CD4-positive, CD25-positive, alpha-beta regulatory T cell (primary cell): ENCODE measurements around the gene FAM72C. TPM values are rescaled to one million over a fixed set of nuclear protein-coding genes. Genes with fewer than 3 reads are reported as not detected.
"Not testable (repeated sequence)": the region's sequence is repeated elsewhere in the genome, so short reads cannot be mapped to it uniquely, and the experiment has no call there.

Source experiments
- ATAC-seq, 2 donors: fragments of 150-1000 bp; cut with Tn5 transposase; one replicate each; pipeline ENCODE4 v1.10.0; 2021; ENCODE audit warnings: low read depth in 2 of 2, moderate number of reproducible peaks in 2 of 2, moderate library complexity in 1 of 2
- DNase-seq, 3 donors: peaks; one replicate each; pipeline versions ENCODE4 v3.0.0 to v3.0.0-alpha.2; 2012 to 2022; ENCODE audit warnings: mixed read lengths in 1 of 3
- H3K27ac ChIP-seq: one replicate; pipeline ENCODE4 v1.7.0; 2013; ENCODE audit warnings: mild to moderate bottlenecking, low read length; ENCODE audit not compliant: insufficient read depth, poor library complexity, severe bottlenecking
- H3K27me3 ChIP-seq: one replicate; pipeline ENCODE4 v1.7.0; 2013; ENCODE audit warnings: low read length; ENCODE audit not compliant: control insufficient read depth, insufficient read depth
- H3K36me3 ChIP-seq: one replicate; pipeline ENCODE4 v1.7.0; 2013; ENCODE audit warnings: mild to moderate bottlenecking, low read length, moderate library complexity; ENCODE audit not compliant: control insufficient read depth, insufficient read depth
- H3K4me1 ChIP-seq: 2 replicates; pipeline ENCODE4 v1.7.0; 2013; ENCODE audit warnings: mild to moderate bottlenecking, low read length; ENCODE audit not compliant: insufficient read depth, control insufficient read depth, poor library complexity, severe bottlenecking
- H3K4me3 ChIP-seq: one replicate; pipeline ENCODE4 v1.7.0; 2013; ENCODE audit warnings: low read depth, mild to moderate bottlenecking, low read length, moderate library complexity
- H3K9me3 ChIP-seq, 2 experiments: 1 replicate in 1 of 2; 2 replicates in 1 of 2; pipeline ENCODE4 v1.7.0; 2013; ENCODE audit warnings: low read length in 2 of 2, mild to moderate bottlenecking in 1 of 2, moderate library complexity in 1 of 2; ENCODE audit not compliant: control insufficient read depth in 2 of 2
- H3K27ac Mint-ChIP-seq, 3 donors: one replicate each; pipeline ENCODE4 v1.8.0; 2020 to 2022; ENCODE audit warnings: mild to moderate bottlenecking in 3 of 3, mixed read lengths in 3 of 3, moderate library complexity in 2 of 3
- H3K27me3 Mint-ChIP-seq: one replicate; pipeline ENCODE4 v1.8.0; 2022; ENCODE audit warnings: mild to moderate bottlenecking, mixed read lengths
- H3K36me3 Mint-ChIP-seq: one replicate; pipeline ENCODE4 v1.8.0; 2020; ENCODE audit warnings: mixed read lengths
- H3K4me1 Mint-ChIP-seq, 4 donors: one replicate each; pipeline ENCODE4 v1.8.0; 2020 to 2022; ENCODE audit warnings: mixed read lengths in 4 of 4, mild to moderate bottlenecking in 1 of 4
- H3K4me3 Mint-ChIP-seq, 4 donors: one replicate each; pipeline ENCODE4 v1.8.0; 2020 to 2022; ENCODE audit warnings: mild to moderate bottlenecking in 4 of 4, mixed read lengths in 4 of 4, moderate library complexity in 3 of 4
- H3K9me3 Mint-ChIP-seq, 7 donors: one replicate each; pipeline ENCODE4 v1.8.0; 2020 to 2022; ENCODE audit warnings: mixed read lengths in 7 of 7, mild to moderate bottlenecking in 3 of 7, moderate library complexity in 2 of 7
- polyA plus RNA-seq, 4 donors: library from polyadenylated mRNA; unstranded; fragments of 300-500 nt; fragmentation: Illumina TruSeq; gene quantifications; one replicate each; pipeline ENCODE4 v1.2.3, GENCODE V29; 2021
- total RNA-seq: library from RNA; stranded (reverse); gene quantifications from one replicate; pipeline ENCODE4 v1.2.3, GENCODE V29; 2022

Gene FAM72C
- total and polyA plus RNA-seq, 5 donors from 2014 or later: 0.10 to 0.24 (median 0.19) TPM; not detected in 1

DNA sequence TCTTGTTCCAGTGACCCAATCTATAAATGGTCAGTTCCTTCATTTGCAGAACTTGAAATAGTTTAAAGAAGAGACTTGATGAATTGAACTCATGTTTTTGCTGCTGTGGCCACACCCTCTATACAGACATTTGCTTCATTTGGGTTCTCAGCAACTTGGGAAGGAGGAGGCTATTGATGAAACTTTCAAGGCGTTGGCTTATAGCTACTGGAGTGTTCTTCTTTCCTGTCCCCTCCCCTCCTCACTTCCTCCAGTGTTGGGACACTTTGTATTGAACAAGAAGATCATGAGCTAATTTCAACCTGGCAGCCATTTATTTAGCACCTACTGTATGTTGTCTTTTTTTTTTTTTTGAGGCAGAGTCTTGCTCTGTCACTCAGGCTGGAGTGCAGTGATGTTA lies 17.9 kb upstream of the FAM72C start:
- not testable (repeated sequence) for H3K4me1 Mint-ChIP-seq, H3K27me3 ChIP-seq, H3K36me3 ChIP-seq, H3K27ac ChIP-seq, H3K9me3 Mint-ChIP-seq, H3K27me3 Mint-ChIP-seq, H3K4me3 ChIP-seq, H3K4me1 ChIP-seq, ATAC-seq, H3K27ac Mint-ChIP-seq, DNase-seq, H3K9me3 ChIP-seq, H3K36me3 Mint-ChIP-seq, H3K4me3 Mint-ChIP-seq

GRCh38 chr1:143989427-143989712 lies 17.6 kb upstream of the FAM72C start:
- H3K9me3 Mint-ChIP-seq, H3K27ac ChIP-seq, H3K36me3 ChIP-seq, H3K27ac Mint-ChIP-seq, H3K4me1 ChIP-seq, H3K4me3 ChIP-seq, H3K4me3 Mint-ChIP-seq, H3K4me1 Mint-ChIP-seq, H3K9me3 ChIP-seq, DNase-seq, ATAC-seq, H3K36me3 Mint-ChIP-seq, H3K27me3 ChIP-seq, H3K27me3 Mint-ChIP-seq: not testable (repeated sequence)

DNA sequence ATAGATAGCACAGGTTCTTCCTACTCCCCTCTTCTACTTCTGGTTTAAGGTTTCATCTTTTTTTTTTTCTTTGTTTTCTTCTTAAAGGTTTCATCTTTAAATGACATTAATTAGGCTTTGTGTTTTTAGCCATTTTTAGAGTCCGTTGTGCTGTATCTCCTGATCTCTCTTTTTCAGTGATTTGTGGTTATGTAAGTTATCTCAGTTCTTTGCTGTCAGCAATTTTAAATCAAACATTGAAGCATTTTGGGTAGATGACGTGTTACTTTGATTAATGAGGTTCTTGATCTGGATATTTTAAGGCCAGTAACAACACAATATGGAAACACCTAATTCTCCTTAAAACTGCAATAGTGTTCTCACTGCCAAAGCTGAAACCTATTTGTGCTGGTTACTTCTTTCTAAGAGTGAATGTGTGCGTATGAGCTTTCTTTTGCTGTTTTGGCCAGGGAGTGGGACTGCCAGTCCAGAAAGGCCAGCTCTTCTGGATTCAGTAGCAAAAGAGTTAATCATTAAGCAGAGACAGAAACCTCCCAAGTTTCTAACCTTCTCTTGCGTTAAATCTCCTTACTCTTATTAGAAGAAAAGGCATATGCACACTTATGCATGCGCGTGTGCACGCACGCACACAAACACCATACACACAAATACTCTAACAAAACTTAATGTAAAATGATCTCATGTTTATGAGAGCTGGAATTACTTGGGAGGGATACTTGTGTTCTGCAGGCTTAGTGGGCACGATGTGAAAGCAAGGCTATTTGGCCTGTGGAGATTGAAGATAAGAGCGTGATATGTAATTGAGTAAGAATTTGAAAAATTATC lies 17.0 kb upstream of the FAM72C start:
- not testable (repeated sequence) for H3K9me3 ChIP-seq, H3K27ac Mint-ChIP-seq, ATAC-seq, H3K4me1 Mint-ChIP-seq, H3K9me3 Mint-ChIP-seq, H3K4me1 ChIP-seq, H3K4me3 Mint-ChIP-seq, H3K36me3 ChIP-seq, H3K4me3 ChIP-seq, H3K27ac ChIP-seq, DNase-seq, H3K27me3 Mint-ChIP-seq, H3K27me3 ChIP-seq, H3K36me3 Mint-ChIP-seq

- not testable (repeated sequence) for H3K4me3 ChIP-seq, H3K36me3 Mint-ChIP-seq, H3K4me1 Mint-ChIP-seq, H3K27me3 ChIP-seq, ATAC-seq, H3K27me3 Mint-ChIP-seq, H3K27ac Mint-ChIP-seq, H3K27ac ChIP-seq, H3K36me3 ChIP-seq, H3K9me3 ChIP-seq, DNase-seq, H3K4me1 ChIP-seq, H3K9me3 Mint-ChIP-seq, H3K4me3 Mint-ChIP-seq
These were observed 16.1 kb upstream of the FAM72C start for GRCh38 chr1:143987868-143988267.

GRCh38 chr1:143984721-143985473 lies 13.1 kb upstream of the FAM72C start:
- not testable (repeated sequence) for DNase-seq, H3K9me3 ChIP-seq, H3K4me3 ChIP-seq, ATAC-seq, H3K27me3 ChIP-seq, H3K4me3 Mint-ChIP-seq, H3K36me3 Mint-ChIP-seq, H3K9me3 Mint-ChIP-seq, H3K27ac Mint-ChIP-seq, H3K36me3 ChIP-seq, H3K27ac ChIP-seq, H3K27me3 Mint-ChIP-seq, H3K4me1 ChIP-seq, H3K4me1 Mint-ChIP-seq

DNA sequence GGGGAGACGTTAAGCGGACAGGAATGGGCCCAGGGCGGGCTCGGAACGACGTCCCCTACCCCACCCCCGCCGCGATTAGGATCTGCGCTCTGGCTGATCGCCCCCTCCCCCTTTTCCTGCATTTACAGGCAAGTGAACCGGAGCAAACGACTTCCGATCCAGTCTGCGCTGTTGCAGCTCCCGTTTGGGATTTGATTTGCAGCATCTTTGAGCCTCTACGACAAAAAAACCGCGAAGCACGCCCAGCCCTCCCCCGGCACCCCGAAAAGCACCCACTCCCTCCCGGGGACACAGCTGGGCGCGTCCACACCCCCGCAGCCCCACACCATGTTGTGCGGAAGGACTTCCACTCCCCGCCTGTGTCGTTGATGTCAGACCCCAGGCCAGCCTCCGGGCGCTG lies 2.6 kb upstream of the FAM72C start:
- not testable (repeated sequence) for H3K27me3 Mint-ChIP-seq, H3K4me1 ChIP-seq, H3K4me1 Mint-ChIP-seq, H3K36me3 Mint-ChIP-seq, H3K27me3 ChIP-seq, H3K9me3 ChIP-seq, H3K27ac Mint-ChIP-seq, H3K27ac ChIP-seq, H3K36me3 ChIP-seq, H3K9me3 Mint-ChIP-seq, ATAC-seq, H3K4me3 ChIP-seq
- H3K4me3 Mint-ChIP-seq: peak overlapping the region in 3 of 4 donors; percentile 78 to 97 (median 86)
- peak in 2 of 3 donors; percentile 0 to 1 for DNase-seq

DNA sequence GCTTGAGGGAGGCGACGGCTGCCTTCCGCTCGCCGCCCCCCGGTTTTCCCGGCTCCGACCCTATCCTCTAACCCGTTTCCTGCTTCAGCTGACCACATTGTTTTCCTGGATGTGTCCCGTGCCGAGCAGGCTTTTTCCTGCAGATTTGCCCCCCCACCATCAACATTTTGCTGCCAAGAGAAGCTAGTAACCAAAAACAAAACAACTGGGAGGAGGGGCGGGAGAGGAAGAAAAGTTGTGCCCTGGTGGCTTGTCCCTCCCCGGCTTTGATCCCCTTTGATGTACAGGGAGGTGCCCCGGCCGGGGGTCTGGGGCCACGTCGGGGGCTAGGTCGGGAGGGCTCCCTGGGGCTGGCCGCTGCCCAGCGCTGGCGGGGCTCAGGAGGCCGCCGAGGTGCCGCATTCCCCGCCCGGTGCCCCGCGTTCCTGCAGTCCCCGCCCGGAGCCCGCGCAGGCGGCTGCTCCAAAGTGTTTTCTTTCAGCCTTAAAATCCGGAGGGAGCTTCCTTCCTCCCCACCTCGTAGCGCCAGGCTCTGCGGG lies 2.2 kb upstream of the FAM72C start:
- H3K4me3 ChIP-seq, H3K9me3 Mint-ChIP-seq, H3K36me3 ChIP-seq, H3K27me3 Mint-ChIP-seq, H3K4me1 Mint-ChIP-seq, H3K4me1 ChIP-seq, H3K27me3 ChIP-seq, H3K27ac ChIP-seq, H3K27ac Mint-ChIP-seq, H3K36me3 Mint-ChIP-seq, ATAC-seq, H3K9me3 ChIP-seq: not testable (repeated sequence)
- DNase-seq: peak in 1 of 3 donors; percentile 1
- H3K4me3 Mint-ChIP-seq: peak overlapping the region; percentile 92 to 97 (median 94)
